Spinal cord (tissue), 10 donors: Measurements from ENCODE around the gene ALKBH6. TPM values are rescaled to one million over a fixed set of nuclear protein-coding genes. Genes with fewer than 3 reads are reported as not detected.
A peak's percentile ranks its signal among the peaks of the same experiment; 100 is the strongest.

ENCODE experiments used
- DNase-seq, 6 donors: peaks; one replicate each; pipeline versions ENCODE4 v3.0.0 to v3.0.0-alpha.2; 2013 to 2015; ENCODE audit warnings: low spot score in 6 of 6, low read depth in 4 of 6
- H3K27ac ChIP-seq: one replicate; pipeline ENCODE4 v1.5.1; 2013; ENCODE audit warnings: low read depth, low read length, control low read depth
- H3K27me3 ChIP-seq: one replicate; pipeline ENCODE4 v1.6.1; 2013; ENCODE audit warnings: low read length; ENCODE audit not compliant: control insufficient read depth, insufficient read depth
- H3K36me3 ChIP-seq: one replicate; pipeline ENCODE4 v1.6.1; 2013; ENCODE audit warnings: low read length; ENCODE audit not compliant: control insufficient read depth, insufficient read depth
- H3K4me1 ChIP-seq: one replicate; pipeline ENCODE4 v1.6.1; 2013; ENCODE audit warnings: low read length; ENCODE audit not compliant: control insufficient read depth, insufficient read depth
- H3K4me3 ChIP-seq: one replicate; pipeline ENCODE4 v1.5.1; 2013; ENCODE audit warnings: low read depth, low read length, control low read depth
- H3K9me3 ChIP-seq: one replicate; pipeline ENCODE4 v1.6.1; 2013; ENCODE audit warnings: low read length; ENCODE audit not compliant: control insufficient read depth, insufficient read depth
- WGBS: methylation state at CpG from one replicate; pipeline ENCODE4 v1.1.5; 2013; ENCODE audit warnings: missing lambda C conversion rate; ENCODE audit not compliant: insufficient coverage; 5-methylcytosine and 5-hydroxymethylcytosine counted together
- polyA plus RNA-seq, 2 donors: library from polyadenylated mRNA; unstranded; fragments of 120-200 nt; gene quantifications; one replicate each; pipeline ENCODE4 v1.2.1, GENCODE V29; 2013; ENCODE audit not compliant: insufficient read length in 2 of 2
- total RNA-seq, 2 donors: library from RNA; depleted of rRNA in 1 of 2; stranded (reverse); fragments of 120-200 nt in 1 of 2; fragments of >200 nt in 1 of 2; gene quantifications; one replicate each; pipeline versions ENCODE4 v1.2.3 to v1.2.4, GENCODE V29; 2013 to 2014
- donor health status: healthy.

ALKBH6 gene
- total and polyA plus RNA-seq, 4 donors: 12.6 to 29.2 (median 18.4) TPM

- Histone ChIP-seq H3K36me3 (peaks cover 21% of the 10 kb centered on the region), H3K9me3 (no peaks in the 10 kb centered on the region), H3K4me1 (peaks cover 26% of the 10 kb centered on the region), H3K27ac (no peak overlapping the region), H3K27me3 (no peaks in the 10 kb centered on the region), H3K4me3 (peak overlapping the region; percentile 70)
- WGBS: 27% methylated on average over 44 of the region's 49 CpGs
- peak in 2 of 6 donors; percentile 18 to 32 for DNase-seq
These were observed 20.0 kb downstream of the ALKBH6 start for GRCh38 chr19:35993923-35994598.

DNA sequence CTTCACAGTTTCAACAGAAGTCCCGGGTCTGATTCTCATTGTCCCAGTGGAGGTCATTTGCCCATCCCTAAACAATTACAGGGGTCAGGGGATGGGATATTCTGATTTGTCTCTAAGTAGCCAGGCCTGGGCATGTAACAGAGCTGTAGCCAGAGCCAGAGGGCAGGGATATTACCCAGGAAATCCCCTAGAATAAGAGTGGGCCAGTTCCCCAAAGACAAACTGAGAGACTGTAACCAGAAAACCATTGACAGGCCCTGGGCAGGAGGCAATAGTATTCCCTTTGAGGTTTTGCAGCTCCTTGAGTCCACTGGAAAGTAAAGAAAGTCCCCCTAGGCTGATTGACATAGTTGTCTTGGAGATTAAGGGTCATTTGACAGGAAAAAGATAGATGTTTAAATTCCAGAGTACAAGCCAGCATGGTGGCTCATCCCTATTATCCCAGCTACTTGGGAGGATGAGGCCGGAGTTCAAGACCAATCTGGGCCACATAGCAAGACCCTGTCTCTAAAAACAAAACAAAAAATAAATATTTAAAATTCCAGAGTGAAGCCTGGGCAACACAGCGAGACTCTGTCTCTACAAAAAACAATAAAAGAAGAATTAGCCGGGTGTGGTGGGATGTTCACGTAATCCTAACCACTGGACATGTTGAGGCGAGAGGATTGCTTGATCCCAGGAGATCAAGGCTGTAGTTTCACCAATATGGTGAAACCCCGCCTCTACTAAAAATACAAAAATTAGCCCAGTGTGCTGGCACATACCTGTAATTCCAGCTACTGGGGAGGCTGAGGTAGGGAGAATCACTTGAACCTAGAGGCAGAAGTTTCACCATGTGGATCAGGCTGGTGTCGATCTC, 20.9 kb downstream of the ALKBH6 start:
- Histone ChIP-seq H3K36me3 (peaks cover 11% of the 10 kb centered on the region), H3K4me1 (peaks cover 23% of the 10 kb centered on the region), H3K4me3 (no peak overlapping the region), H3K9me3 (no peaks in the 10 kb centered on the region), H3K27me3 (no peaks in the 10 kb centered on the region), H3K27ac (no peak overlapping the region)
- DNase-seq: no peak
- WGBS: 80% methylated on average over 1 of the region's 8 CpGs

GRCh38 chr19:35991731-35992450, 22.1 kb downstream of the ALKBH6 start:
- peaks cover 3% of the 10 kb centered on the region for H3K27me3 ChIP-seq
- H3K36me3 ChIP-seq: no peaks in the 10 kb centered on the region
- no peak for DNase-seq
- no peaks in the 10 kb centered on the region for H3K9me3 ChIP-seq
- H3K4me1 ChIP-seq: peaks cover 30% of the 10 kb centered on the region
- no peak overlapping the region for H3K27ac ChIP-seq
- no peak overlapping the region for H3K4me3 ChIP-seq
- WGBS: 80% methylated on average over 6 of the region's 7 CpGs

- Histone ChIP-seq H3K27me3 (peaks cover 10% of the 10 kb centered on the region), H3K4me3 (no peak overlapping the region), H3K27ac (no peak overlapping the region), H3K9me3 (no peaks in the 10 kb centered on the region), H3K36me3 (no peaks in the 10 kb centered on the region), H3K4me1 (peaks cover 32% of the 10 kb centered on the region)
- WGBS: 71% methylated on average over 4 of the region's 10 CpGs
- no peak for DNase-seq
These were observed 23.0 kb downstream of the ALKBH6 start for GRCh38 chr19:35990771-35991730.

GRCh38 chr19:35990156-35990555, 23.9 kb downstream of the ALKBH6 start:
- peaks cover 25% of the 10 kb centered on the region for H3K4me1 ChIP-seq
- WGBS: 93% methylated on average over 2 of the region's 4 CpGs
- no peak for DNase-seq

GRCh38 chr19:35988824-35989223, 25.2 kb downstream of the ALKBH6 start:
- Histone ChIP-seq H3K4me3 (no peak overlapping the region), H3K9me3 (no peaks in the 10 kb centered on the region), H3K4me1 (peaks cover 17% of the 10 kb centered on the region), H3K27me3 (peaks cover 14% of the 10 kb centered on the region), H3K36me3 (no peaks in the 10 kb centered on the region), H3K27ac (no peak overlapping the region)
- WGBS: no CpG with 5 or more reads among the region's 3 CpGs
- no peak for DNase-seq

More at GRCh38 chr19:35990156-35990555, 23.9 kb downstream of the ALKBH6 start:
- Histone ChIP-seq H3K9me3 (no peaks in the 10 kb centered on the region), H3K4me3 (no peak overlapping the region), H3K27me3 (peaks cover 14% of the 10 kb centered on the region), H3K27ac (no peak overlapping the region), H3K36me3 (no peaks in the 10 kb centered on the region)

GRCh38 chr19:35987571-35987896, 26.5 kb downstream of the ALKBH6 start:
- H3K27me3 ChIP-seq: peaks cover 14% of the 10 kb centered on the region
- 42% methylated on average over 4 of the region's 8 CpGs for WGBS
- no peak for DNase-seq
- H3K36me3 ChIP-seq: no peaks in the 10 kb centered on the region
- H3K27ac ChIP-seq: no peak overlapping the region
- H3K9me3 ChIP-seq: no peaks in the 10 kb centered on the region
- no peak overlapping the region for H3K4me3 ChIP-seq
- peaks cover 15% of the 10 kb centered on the region for H3K4me1 ChIP-seq

DNA sequence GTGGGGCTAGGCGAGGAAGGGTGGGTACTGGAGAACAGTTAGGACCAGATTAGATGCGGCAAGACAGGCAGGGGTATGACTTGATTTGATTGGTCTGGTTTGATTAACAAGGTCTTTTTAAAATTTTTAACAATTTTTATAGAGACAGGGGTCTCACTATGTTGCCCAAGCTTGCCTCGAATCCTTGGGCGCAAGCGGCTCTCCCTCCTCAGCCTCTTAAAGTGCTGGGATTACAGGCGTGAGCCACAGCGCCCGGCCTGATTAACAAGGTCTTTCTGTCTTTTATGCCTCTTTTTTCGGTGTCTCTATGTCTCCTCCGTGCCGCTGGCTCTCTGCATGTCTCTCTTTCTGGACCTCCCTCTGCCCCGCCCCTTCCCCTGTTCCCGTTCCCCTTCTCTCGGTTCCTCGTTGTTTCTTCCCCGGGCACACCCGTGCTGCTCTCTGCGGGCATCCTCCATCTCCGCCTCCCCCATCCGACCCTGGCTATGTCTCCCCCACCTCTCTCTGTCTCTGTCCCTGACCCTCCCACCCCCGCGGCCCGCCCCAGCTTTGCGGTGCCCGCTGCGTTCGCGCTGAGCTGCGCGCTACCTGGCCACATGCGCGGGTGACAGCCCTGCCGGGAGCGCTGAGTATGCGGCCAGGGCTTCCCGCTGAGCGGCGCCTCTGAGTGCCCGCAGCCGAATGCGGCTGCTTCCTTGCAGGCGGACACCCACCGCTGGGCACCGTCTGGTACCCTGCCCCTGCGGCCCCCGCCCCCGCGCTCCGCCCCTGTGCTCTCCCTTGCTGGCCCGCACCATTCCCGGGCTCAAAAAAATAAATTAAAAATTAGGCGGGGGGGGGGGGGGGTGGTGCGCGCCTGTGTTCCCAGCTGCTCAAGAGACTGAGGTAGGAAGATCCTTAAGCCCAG, 27.1 kb downstream of the ALKBH6 start:
- Histone ChIP-seq H3K4me3 (no peak overlapping the region), H3K9me3 (no peaks in the 10 kb centered on the region), H3K27ac (no peak overlapping the region), H3K36me3 (no peaks in the 10 kb centered on the region), H3K4me1 (peaks cover 15% of the 10 kb centered on the region), H3K27me3 (peaks cover 14% of the 10 kb centered on the region)
- 5% methylated on average over 47 of the region's 54 CpGs for WGBS
- peak in 2 of 6 donors; percentile 74 to 87 for DNase-seq
